ENCODE measurements around the gene EYS. TPM values are rescaled to one million over a fixed set of nuclear protein-coding genes. Genes with fewer than 3 reads are reported as not detected.

Gene EYS
- polyA plus RNA-seq, 1 experiment: not detected

GRCh38 chr6:65295812-65296211 is 411.2 kb downstream of the EYS start:
- CTCF ChIA-PET: no interaction called here
- no peak for DNase-seq (ENCODE audit: low read depth)
- no peak for TF ChIP-seq CTCF (IDR thresholded peaks at IDR 0.05; ENCODE audit: insufficient read depth, low read depth, low read length)
- no peak overlapping the region for H3K4me3 ChIP-seq (ENCODE audit: low read depth, low read length)
- H3K36me3 ChIP-seq (ENCODE audit: control insufficient read depth, insufficient read depth, low read length): no peaks in the 10 kb centered on the region
- no peaks in the 10 kb centered on the region for H3K27me3 ChIP-seq (ENCODE audit: control insufficient read depth, insufficient read depth, low read length)
- POLR2A ChIA-PET: no interaction called here

GRCh38 chr6:65289491-65289890 is 417.5 kb downstream of the EYS start:
- H3K4me3 ChIP-seq (ENCODE audit: low read depth, low read length): no peak overlapping the region
- H3K27me3 ChIP-seq (ENCODE audit: control insufficient read depth, insufficient read depth, low read length): no peaks in the 10 kb centered on the region
- POLR2A ChIA-PET: no interaction called here
- TF ChIP-seq CTCF (IDR thresholded peaks at IDR 0.05; ENCODE audit: insufficient read depth, low read depth, low read length): no peak
- no peaks in the 10 kb centered on the region for H3K36me3 ChIP-seq (ENCODE audit: control insufficient read depth, insufficient read depth, low read length)
- CTCF ChIA-PET: no interaction called here
- no peak for DNase-seq (ENCODE audit: low read depth)

- no peak for DNase-seq (ENCODE audit: low read depth)
- POLR2A ChIA-PET: no interaction called here
- Histone ChIP-seq H3K4me3 (ENCODE audit: low read depth, low read length) (no peak overlapping the region), H3K36me3 (ENCODE audit: control insufficient read depth, insufficient read depth, low read length) (no peaks in the 10 kb centered on the region), H3K27me3 (ENCODE audit: control insufficient read depth, insufficient read depth, low read length) (no peaks in the 10 kb centered on the region)
- no peak for TF ChIP-seq CTCF (IDR thresholded peaks at IDR 0.05; ENCODE audit: insufficient read depth, low read depth, low read length)
- CTCF ChIA-PET: no interaction called here
Observed at GRCh38 chr6:65285275-65285674, 421.8 kb downstream of the EYS start.

GRCh38 chr6:65280060-65280459 is 427.0 kb downstream of the EYS start:
- no peak for TF ChIP-seq CTCF (IDR thresholded peaks at IDR 0.05; ENCODE audit: insufficient read depth, low read depth, low read length)
- Histone ChIP-seq H3K4me3 (ENCODE audit: low read depth, low read length) (no peak overlapping the region), H3K36me3 (ENCODE audit: control insufficient read depth, insufficient read depth, low read length) (no peaks in the 10 kb centered on the region), H3K27me3 (ENCODE audit: control insufficient read depth, insufficient read depth, low read length) (no peaks in the 10 kb centered on the region)
- ChIA-PET POLR2A (no interaction called here), CTCF (no interaction called here)
- DNase-seq (ENCODE audit: low read depth): no peak

- no peak for DNase-seq (ENCODE audit: low read depth)
- ChIA-PET POLR2A (no interaction called here), CTCF (no interaction called here)
- Histone ChIP-seq H3K27me3 (ENCODE audit: control insufficient read depth, insufficient read depth, low read length) (no peaks in the 10 kb centered on the region), H3K4me3 (ENCODE audit: low read depth, low read length) (no peak overlapping the region), H3K36me3 (ENCODE audit: control insufficient read depth, insufficient read depth, low read length) (no peaks in the 10 kb centered on the region)
- TF ChIP-seq CTCF (IDR thresholded peaks at IDR 0.05; ENCODE audit: insufficient read depth, low read depth, low read length): no peak
Observed at GRCh38 chr6:65262241-65262640, 444.8 kb downstream of the EYS start.
